Astrocyte of the cerebellum (primary cell): ENCODE data around the gene SERINC3.

Source experiments
- DNase-seq: peaks from one replicate; pipeline ENCODE4 v3.0.0-alpha.2; 2011; ENCODE audit warnings: low read depth
- H3K4me3 ChIP-seq: 2 replicates; pipeline ENCODE4 v1.5.1; 2011; ENCODE audit warnings: mild to moderate bottlenecking, low read depth, low read length, moderate library complexity
- CTCF ChIP-seq: IDR thresholded peaks from 2 replicates; pipeline ENCODE4 v1.5.1; 2012; ENCODE audit warnings: low read length, low read depth, moderate library complexity, mild to moderate bottlenecking; ENCODE audit errors: missing control alignments
- in situ Hi-C: cut with HindIII; loops from 2 replicates; pipeline ENCODE4 v1.10.0; 2017; ENCODE audit warnings: low sequenced_read_pairs

Gene SERINC3

GRCh38 chr20:44491635-44492395, 30.1 kb downstream of the SERINC3 start:
- no peak for DNase-seq
- in situ Hi-C loops: no loop called here
- no peak overlapping the region for H3K4me3 ChIP-seq
- no peak for TF ChIP-seq CTCF

- H3K4me3 ChIP-seq: no peak overlapping the region
- DNase-seq: no peak
- in situ Hi-C loops: no loop called here
- TF ChIP-seq CTCF: no peak
Observed at GRCh38 chr20:44489931-44490330, 31.9 kb downstream of the SERINC3 start.

- no peak overlapping the region for H3K4me3 ChIP-seq
- DNase-seq: no peak
- in situ Hi-C loops: no loop called here
- no peak for TF ChIP-seq CTCF
Observed at GRCh38 chr20:44489223-44489622, 32.6 kb downstream of the SERINC3 start.

- no peak for DNase-seq
- no peak overlapping the region for H3K4me3 ChIP-seq
- TF ChIP-seq CTCF: no peak
- in situ Hi-C loops: no loop called here
Observed at GRCh38 chr20:44488551-44488950, 33.3 kb downstream of the SERINC3 start.

- no peak overlapping the region for H3K4me3 ChIP-seq
- TF ChIP-seq CTCF: no peak
- DNase-seq: no peak
- in situ Hi-C loops: no loop called here
Observed at GRCh38 chr20:44485830-44486198, 36.1 kb downstream of the SERINC3 start.

GRCh38 chr20:44485078-44485829, 36.6 kb downstream of the SERINC3 start:
- DNase-seq: no peak
- in situ Hi-C loops: no loop called here
- no peak for TF ChIP-seq CTCF
- H3K4me3 ChIP-seq: no peak overlapping the region
